GM04503 (cell line): ENCODE results near the gene USP17L20.
"Not testable (repeated sequence)": the region's sequence is repeated elsewhere in the genome, so short reads cannot be mapped to it uniquely, and the experiment has no call there.

Source experiments
- DNase-seq: peaks from one replicate; pipeline ENCODE4 v3.0.0-alpha.2; 2012; ENCODE audit warnings: low read depth

Gene USP17L20, protein sequence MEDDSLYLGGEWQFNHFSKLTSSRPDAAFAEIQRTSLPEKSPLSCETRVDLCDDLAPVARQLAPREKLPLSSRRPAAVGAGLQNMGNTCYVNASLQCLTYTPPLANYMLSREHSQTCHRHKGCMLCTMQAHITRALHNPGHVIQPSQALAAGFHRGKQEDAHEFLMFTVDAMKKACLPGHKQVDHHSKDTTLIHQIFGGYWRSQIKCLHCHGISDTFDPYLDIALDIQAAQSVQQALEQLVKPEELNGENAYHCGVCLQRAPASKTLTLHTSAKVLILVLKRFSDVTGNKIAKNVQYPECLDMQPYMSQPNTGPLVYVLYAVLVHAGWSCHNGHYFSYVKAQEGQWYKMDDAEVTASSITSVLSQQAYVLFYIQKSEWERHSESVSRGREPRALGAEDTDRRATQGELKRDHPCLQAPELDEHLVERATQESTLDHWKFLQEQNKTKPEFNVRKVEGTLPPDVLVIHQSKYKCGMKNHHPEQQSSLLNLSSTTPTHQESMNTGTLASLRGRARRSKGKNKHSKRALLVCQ

GRCh38 chr4:9257824-9258223 lies at the start of gene USP17L20:
USP17L20 (plus strand) TSS chr4:9258124; CDS start chr4:9258124, 0 bp downstream.
- DNase-seq, result not testable (repeated sequence)

GRCh38 chr4:9210357-9210756 lies 47.6 kb upstream of the USP17L20 start, which contains the start of gene USP17L10:
USP17L10 (plus strand) TSS chr4:9210657; CDS start chr4:9210657, 0 bp downstream.
- DNase-seq, result not testable (repeated sequence)

DNA sequence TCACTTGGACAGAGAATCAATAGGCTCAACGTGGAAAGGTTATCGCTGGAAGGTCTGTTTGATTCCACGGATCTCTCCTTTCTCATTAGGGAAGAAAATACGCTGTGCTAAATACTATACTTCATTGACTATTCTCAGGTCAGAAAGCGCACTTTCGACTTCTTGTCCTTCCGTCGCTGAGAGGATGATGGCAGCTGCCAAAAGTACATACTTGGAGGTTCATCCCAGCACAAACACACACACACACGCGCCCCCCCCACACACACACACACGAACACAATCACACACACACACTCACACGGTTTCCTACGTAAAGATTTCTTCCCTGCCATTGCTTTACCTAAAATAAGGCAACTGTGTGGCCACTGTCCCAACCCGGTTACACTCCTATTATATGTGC lies 43.2 kb upstream of the USP17L20 start:
- not testable (repeated sequence) for DNase-seq

- not testable (repeated sequence) for DNase-seq
Observed at GRCh38 chr4:9215105-9215504, 42.8 kb upstream of the USP17L20 start, which contains the start of gene USP17L11. USP17L11 (plus strand) TSS chr4:9215405; CDS start chr4:9215405, 0 bp downstream.

GRCh38 chr4:9219852-9220251 lies 38.1 kb upstream of the USP17L20 start, which contains the start of gene USP17L12:
USP17L12 (plus strand) TSS chr4:9220152; CDS start chr4:9220152, 0 bp downstream.
- not testable (repeated sequence) for DNase-seq

GRCh38 chr4:9224596-9224995 lies 33.3 kb upstream of the USP17L20 start, which contains the start of gene USP17L13:
USP17L13 (plus strand) TSS chr4:9224896; CDS start chr4:9224896, 0 bp downstream.
- not testable (repeated sequence) for DNase-seq

DNA sequence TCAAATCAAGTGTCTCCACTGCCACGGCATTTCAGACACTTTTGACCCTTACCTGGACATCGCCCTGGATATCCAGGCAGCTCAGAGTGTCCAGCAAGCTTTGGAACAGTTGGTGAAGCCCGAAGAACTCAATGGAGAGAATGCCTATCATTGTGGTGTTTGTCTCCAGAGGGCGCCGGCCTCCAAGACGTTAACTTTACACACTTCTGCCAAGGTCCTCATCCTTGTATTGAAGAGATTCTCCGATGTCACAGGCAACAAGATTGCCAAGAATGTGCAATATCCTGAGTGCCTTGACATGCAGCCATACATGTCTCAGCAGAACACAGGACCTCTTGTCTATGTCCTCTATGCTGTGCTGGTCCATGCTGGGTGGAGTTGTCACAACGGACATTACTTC lies 27.7 kb upstream of the USP17L20 start:
- DNase-seq, result not testable (repeated sequence)

- DNase-seq, result not testable (repeated sequence)
Observed at GRCh38 chr4:9234085-9234484, 23.8 kb upstream of the USP17L20 start, which contains the start of gene USP17L15. USP17L15 (plus strand) TSS chr4:9234385; CDS start chr4:9234385, 0 bp downstream.

- not testable (repeated sequence) for DNase-seq
Observed at GRCh38 chr4:9238461-9238860, 19.5 kb upstream of the USP17L20 start.

- not testable (repeated sequence) for DNase-seq
Observed at GRCh38 chr4:9243579-9243978, 14.3 kb upstream of the USP17L20 start, which contains the start of gene USP17L17. USP17L17 (plus strand) TSS chr4:9243879; CDS start chr4:9243879, 0 bp downstream.

- DNase-seq, result not testable (repeated sequence)
Observed at GRCh38 chr4:9247953-9248680, 9.8 kb upstream of the USP17L20 start, which contains the start of gene USP17L18. USP17L18 (plus strand) TSS chr4:9248630; CDS start chr4:9248630, 0 bp downstream.

DNA sequence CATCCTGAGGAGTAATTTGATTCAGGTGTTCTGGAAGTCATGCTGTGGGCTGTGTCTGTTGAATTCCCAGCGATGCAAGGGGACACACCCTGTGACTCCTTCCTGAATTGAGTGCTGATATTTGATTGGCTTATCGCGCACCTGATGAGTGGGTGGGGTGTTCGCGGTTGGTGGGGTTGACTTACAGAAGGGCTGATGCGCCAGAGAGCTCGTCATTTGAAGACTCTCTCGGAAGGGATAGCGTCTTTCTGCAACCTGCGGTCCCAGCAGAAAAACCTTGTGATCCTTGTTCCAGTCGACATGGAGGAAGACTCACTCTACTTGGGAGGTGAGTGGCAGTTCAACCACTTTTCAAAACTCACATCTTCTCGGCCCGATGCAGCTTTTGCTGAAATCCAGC lies 4.8 kb upstream of the USP17L20 start, which contains the start of gene USP17L19:
Gene USP17L19, plus strand, starts transcription at position 301 of the 400 bp plus-strand sequence. Its CDS starts 0 bp downstream, at position 301.
- DNase-seq, result not testable (repeated sequence)

DNA sequence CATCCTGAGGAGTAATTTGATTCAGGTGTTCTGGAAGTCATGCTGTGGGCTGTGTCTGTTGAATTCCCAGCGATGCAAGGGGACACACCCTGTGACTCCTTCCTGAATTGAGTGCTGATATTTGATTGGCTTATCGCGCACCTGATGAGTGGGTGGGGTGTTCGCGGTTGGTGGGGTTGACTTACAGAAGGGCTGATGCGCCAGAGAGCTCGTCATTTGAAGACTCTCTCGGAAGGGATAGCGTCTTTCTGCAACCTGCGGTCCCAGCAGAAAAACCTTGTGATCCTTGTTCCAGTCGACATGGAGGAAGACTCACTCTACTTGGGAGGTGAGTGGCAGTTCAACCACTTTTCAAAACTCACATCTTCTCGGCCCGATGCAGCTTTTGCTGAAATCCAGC lies 4.6 kb downstream of the USP17L20 start, which contains the start of gene USP17L21:
Gene USP17L21, plus strand, starts transcription at position 301 of the 400 bp plus-strand sequence. Its CDS starts 0 bp downstream, at position 301.
- DNase-seq, result not testable (repeated sequence)

- not testable (repeated sequence) for DNase-seq
Observed at GRCh38 chr4:9267319-9267718, 9.4 kb downstream of the USP17L20 start, which contains the start of gene USP17L22. USP17L22 (plus strand) TSS chr4:9267619; CDS start chr4:9267619, 0 bp downstream.

DNA sequence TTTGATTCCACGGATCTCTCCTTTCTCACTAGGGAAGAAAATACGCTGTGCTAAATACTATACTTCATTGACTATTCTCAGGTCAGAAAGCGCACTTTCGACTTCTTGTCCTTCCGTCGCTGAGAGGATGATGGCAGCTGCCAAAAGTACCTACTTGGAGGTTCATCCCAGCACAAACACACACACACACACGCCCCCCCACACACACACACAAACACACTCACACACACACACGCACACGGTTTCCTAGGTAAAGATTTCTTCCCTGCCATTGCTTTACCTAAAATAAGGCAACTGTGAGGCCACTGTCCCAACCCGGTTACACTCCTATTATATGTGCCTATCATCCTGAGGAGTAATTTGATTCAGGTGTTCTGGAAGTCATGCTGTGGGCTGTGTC lies 13.8 kb downstream of the USP17L20 start:
- not testable (repeated sequence) for DNase-seq
